ENCODE measurements around the gene BRINP3. TPM values are rescaled to one million over a fixed set of nuclear protein-coding genes. Genes with fewer than 3 reads are reported as not detected.
A peak's percentile ranks its signal among the peaks of the same experiment; 100 is the strongest.

BRINP3 gene
- total and polyA plus RNA-seq, 2 donors (not counting 3 experiments of a cell fraction or from before 2014, with no cell fraction given): not detected

DNA sequence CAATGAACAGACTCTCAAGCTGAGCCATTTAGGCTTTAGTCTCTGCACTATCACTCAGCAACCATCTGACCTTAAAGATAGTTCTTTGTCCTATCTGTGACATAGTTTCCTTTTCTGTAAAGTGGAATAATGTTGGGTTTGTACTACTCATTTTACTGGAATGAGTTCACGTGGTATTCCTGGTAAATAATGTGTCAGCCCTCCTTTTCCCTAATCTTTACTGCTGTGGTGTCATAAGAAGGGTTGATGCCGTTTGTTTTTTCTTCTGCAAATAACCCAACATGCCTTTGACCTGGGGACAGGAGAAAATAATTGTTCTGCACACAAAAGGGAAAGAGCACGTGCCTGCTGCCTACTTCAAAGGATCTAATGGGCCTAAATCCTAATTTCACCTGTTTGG is 297.8 kb downstream of the BRINP3 start:
- Histone ChIP-seq H3K9me1 (replicated peaks; ENCODE audit: control insufficient read depth, extremely low read depth, insufficient read depth, low read length) (no peaks in the 10 kb centered on the region), H3K27me3 (ENCODE audit: control insufficient read depth in 2 of 2, insufficient read depth in 2 of 2, low read length in 2 of 2) (no peaks in the 10 kb centered on the region), H3K9me3 (replicated peaks; ENCODE audit: control insufficient read depth, insufficient read depth, low read length) (no peaks in the 10 kb centered on the region), H3K4me1 (ENCODE audit: control insufficient read depth, extremely low read depth, insufficient read depth, low read length) (no peaks in the 10 kb centered on the region), H3K4me3 (replicated peaks in 1 of 3; ENCODE audit: insufficient read depth in 1 of 3, low read depth in 1 of 3, low read length in 3 of 3) (no peak overlapping the region), H3K4me2 (ENCODE audit: insufficient read depth, low read length) (no peak overlapping the region), H3K9ac (replicated peaks; ENCODE audit: extremely low read depth, insufficient read depth, low read length) (no peak overlapping the region), H2AFZ (ENCODE audit: low read depth, low read length) (peak overlapping the region; percentile 59), H4K20me1 (replicated peaks; ENCODE audit: control insufficient read depth, extremely low read depth, insufficient read depth, low read length) (no peaks in the 10 kb centered on the region), H3K27ac (ENCODE audit: insufficient read depth, low read depth, low read length) (no peak overlapping the region), H3K36me3 (ENCODE audit: control insufficient read depth in 2 of 2, extremely low read depth in 1 of 2, insufficient read depth in 2 of 2, low read length in 2 of 2) (no peaks in the 10 kb centered on the region), H3K79me2 (ENCODE audit: control insufficient read depth, insufficient read depth, low read length) (no peaks in the 10 kb centered on the region)
- DNase-seq (ENCODE audit: low read depth, low spot score) (no peak), FAIRE-seq (no peak)
- dilution Hi-C loops (cut with MboI; ENCODE audit: extremely low pct_ligation_motif_present, low sequenced_read_pairs): no loop called here
- TF ChIP-seq, protein P1, sequence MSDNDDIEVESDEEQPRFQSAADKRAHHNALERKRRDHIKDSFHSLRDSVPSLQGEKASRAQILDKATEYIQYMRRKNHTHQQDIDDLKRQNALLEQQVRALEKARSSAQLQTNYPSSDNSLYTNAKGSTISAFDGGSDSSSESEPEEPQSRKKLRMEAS (IDR thresholded peaks at IDR 0.05; ENCODE audit: insufficient read depth, insufficient read length): no peak
- TF ChIP-seq GATA2 (IDR thresholded peaks at IDR 0.05; ENCODE audit: insufficient read depth, insufficient read length, low read depth, low read length) (peak; percentile 53), POLR2A (IDR thresholded peaks at IDR 0.05; ENCODE audit: low read depth, low read length) (no peak), FOS (IDR thresholded peaks at IDR 0.05; ENCODE audit: borderline replicate concordance, insufficient read depth, low read length) (peak; percentile 5)
- no TSS peak for BruUV-seq (replicated peaks)
- intact Hi-C loops (cut with micrococcal nuclease): no loop called here
- ChIA-PET POLR2A (no interaction called here), CTCF (no interaction called here)

DNA sequence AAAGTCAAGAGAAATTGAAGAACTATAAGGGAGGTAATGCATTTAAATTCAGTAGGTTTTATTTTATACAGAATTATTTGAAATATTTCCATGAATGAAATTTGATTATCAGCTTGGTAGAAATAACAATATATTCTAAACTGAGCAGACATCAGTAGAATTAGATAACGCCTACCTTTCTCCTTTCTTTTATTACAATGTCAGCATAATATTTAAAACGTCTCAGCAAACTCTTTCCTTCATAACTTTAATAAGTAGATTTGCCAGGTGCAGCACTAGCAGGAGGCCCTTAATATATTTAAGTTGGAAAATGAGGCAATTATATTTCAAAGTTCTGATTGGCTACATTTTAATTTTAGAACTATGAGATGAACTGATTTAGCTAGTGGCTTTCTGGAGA is 298.8 kb downstream of the BRINP3 start:
- no peak for DNase-seq (ENCODE audit: low read depth, low spot score)

More for the DNA sequence above, 298.8 kb downstream of the BRINP3 start:
- H3K9me1 ChIP-seq (replicated peaks; ENCODE audit: control insufficient read depth, extremely low read depth, insufficient read depth, low read length): no peaks in the 10 kb centered on the region
- no peaks in the 10 kb centered on the region for H3K27me3 ChIP-seq (ENCODE audit: control insufficient read depth in 2 of 2, insufficient read depth in 2 of 2, low read length in 2 of 2)
- FAIRE-seq: no peak
- H2AFZ ChIP-seq (ENCODE audit: low read depth, low read length): no peak overlapping the region
- H3K4me3 ChIP-seq (replicated peaks in 1 of 3; ENCODE audit: insufficient read depth in 1 of 3, low read depth in 1 of 3, low read length in 3 of 3): no peak overlapping the region
- no peak overlapping the region for H3K27ac ChIP-seq (ENCODE audit: insufficient read depth, low read depth, low read length)
- no peaks in the 10 kb centered on the region for H3K4me1 ChIP-seq (ENCODE audit: control insufficient read depth, extremely low read depth, insufficient read depth, low read length)
- no peak overlapping the region for H3K4me2 ChIP-seq (ENCODE audit: insufficient read depth, low read length)
- BruUV-seq (replicated peaks): no TSS peak
- intact Hi-C loops (cut with micrococcal nuclease) (no loop called here), dilution Hi-C loops (cut with MboI; ENCODE audit: extremely low pct_ligation_motif_present, low sequenced_read_pairs) (no loop called here)
- no peaks in the 10 kb centered on the region for H3K9me3 ChIP-seq (replicated peaks; ENCODE audit: control insufficient read depth, insufficient read depth, low read length)
- ChIA-PET POLR2A (no interaction called here), CTCF (no interaction called here)
- TF ChIP-seq MYC (IDR thresholded peaks at IDR 0.05; ENCODE audit: low read depth, low read length): no peak
- TF ChIP-seq JUN (IDR thresholded peaks at IDR 0.05; ENCODE audit: borderline replicate concordance, insufficient read depth, insufficient read length, low read depth): no peak
- TF ChIP-seq, protein P2, sequence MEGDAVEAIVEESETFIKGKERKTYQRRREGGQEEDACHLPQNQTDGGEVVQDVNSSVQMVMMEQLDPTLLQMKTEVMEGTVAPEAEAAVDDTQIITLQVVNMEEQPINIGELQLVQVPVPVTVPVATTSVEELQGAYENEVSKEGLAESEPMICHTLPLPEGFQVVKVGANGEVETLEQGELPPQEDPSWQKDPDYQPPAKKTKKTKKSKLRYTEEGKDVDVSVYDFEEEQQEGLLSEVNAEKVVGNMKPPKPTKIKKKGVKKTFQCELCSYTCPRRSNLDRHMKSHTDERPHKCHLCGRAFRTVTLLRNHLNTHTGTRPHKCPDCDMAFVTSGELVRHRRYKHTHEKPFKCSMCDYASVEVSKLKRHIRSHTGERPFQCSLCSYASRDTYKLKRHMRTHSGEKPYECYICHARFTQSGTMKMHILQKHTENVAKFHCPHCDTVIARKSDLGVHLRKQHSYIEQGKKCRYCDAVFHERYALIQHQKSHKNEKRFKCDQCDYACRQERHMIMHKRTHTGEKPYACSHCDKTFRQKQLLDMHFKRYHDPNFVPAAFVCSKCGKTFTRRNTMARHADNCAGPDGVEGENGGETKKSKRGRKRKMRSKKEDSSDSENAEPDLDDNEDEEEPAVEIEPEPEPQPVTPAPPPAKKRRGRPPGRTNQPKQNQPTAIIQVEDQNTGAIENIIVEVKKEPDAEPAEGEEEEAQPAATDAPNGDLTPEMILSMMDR (IDR thresholded peaks at IDR 0.05; ENCODE audit: extremely low read depth in 1 of 2, insufficient read depth in 1 of 2, low read depth in 1 of 2, low read length in 2 of 2): no peak
- TF ChIP-seq EZH2 (IDR thresholded peaks at IDR 0.05; ENCODE audit: borderline replicate concordance, low read depth, low read length, severe bottlenecking): no peak
- TF ChIP-seq POLR2AphosphoS5 (IDR thresholded peaks at IDR 0.05; ENCODE audit: insufficient read depth, low read depth, low read length): no peak
- TF ChIP-seq FOS (IDR thresholded peaks at IDR 0.05; ENCODE audit: borderline replicate concordance, insufficient read depth, low read length): no peak
- no peak for TF ChIP-seq POLR2A (IDR thresholded peaks at IDR 0.05; ENCODE audit: low read depth, low read length)
- TF ChIP-seq, protein P1 (IDR thresholded peaks at IDR 0.05; ENCODE audit: insufficient read depth, insufficient read length): no peak
- TF ChIP-seq GATA2 (IDR thresholded peaks at IDR 0.05; ENCODE audit: insufficient read depth, insufficient read length, low read depth, low read length): no peak
- H4K20me1 ChIP-seq (replicated peaks; ENCODE audit: control insufficient read depth, extremely low read depth, insufficient read depth, low read length): no peaks in the 10 kb centered on the region
- H3K36me3 ChIP-seq (ENCODE audit: control insufficient read depth in 2 of 2, extremely low read depth in 1 of 2, insufficient read depth in 2 of 2, low read length in 2 of 2): no peaks in the 10 kb centered on the region
- H3K79me2 ChIP-seq (ENCODE audit: control insufficient read depth, insufficient read depth, low read length): no peaks in the 10 kb centered on the region
- H3K9ac ChIP-seq (replicated peaks; ENCODE audit: extremely low read depth, insufficient read depth, low read length): no peak overlapping the region

Measured in endothelial cell of umbilical vein (primary cell).